Ascending aorta (tissue), 2 donors: ENCODE data around the gene TACC3. TPM values are rescaled to one million over a fixed set of nuclear protein-coding genes. Genes with fewer than 3 reads are reported as not detected.

Experiments used
- DNase-seq, 2 donors: peaks; one replicate each; pipeline ENCODE4 v3.0.0-alpha.2; 2019; ENCODE audit warnings: low spot score in 2 of 2
- H3K27ac ChIP-seq, 2 donors: fragments of 200-600 bp; sonication (generic); one replicate each; pipeline ENCODE4 v1.5.1; 2016 to 2017; ENCODE audit warnings: mild to moderate bottlenecking in 1 of 2
- H3K27me3 ChIP-seq: fragments of 200-600 bp; sonication (generic); one replicate; pipeline ENCODE4 v1.5.1; 2017
- H3K36me3 ChIP-seq, 2 donors: fragments of 200-600 bp; sonication (generic); one replicate each; pipeline ENCODE4 v1.5.1; 2016
- H3K4me1 ChIP-seq, 2 donors: fragments of 200-600 bp; sonication (generic); one replicate each; pipeline ENCODE4 v1.5.1; 2016 to 2017; ENCODE audit warnings: mild to moderate bottlenecking in 1 of 2
- H3K4me3 ChIP-seq, 2 donors: fragments of 200-600 bp; sonication (generic); one replicate each; pipeline ENCODE4 v1.5.1; 2016 to 2017; ENCODE audit warnings: mild to moderate bottlenecking in 1 of 2
- H3K9me3 ChIP-seq, 2 donors: fragments of 200-600 bp; sonication (generic); one replicate each; pipeline ENCODE4 v1.5.1; 2016
- CTCF ChIP-seq, 3 experiments: fragments of 200-600 bp in 2 of 3; fragments of 450-650 bp in 1 of 3; sonication (generic) in 2 of 3; IDR thresholded peaks; one replicate each; pipeline ENCODE4 v1.5.1; 2016 to 2019; ENCODE audit warnings: antibody characterized with exemption in 3 of 3, mild to moderate bottlenecking in 1 of 3, moderate library complexity in 1 of 3
- intact Hi-C: fragments of 100-400 bp; cut with DNase I; formaldehyde crosslinking; loops from one replicate; pipeline ENCODE4 v1.15.1; 2023
- total RNA-seq: library from RNA; depleted of rRNA; stranded (reverse); fragments of >200 nt; gene quantifications from one replicate; pipeline ENCODE4 v1.1.0, GENCODE V29; 2016

Gene TACC3
- 2.7 TPM for total RNA-seq

DNA sequence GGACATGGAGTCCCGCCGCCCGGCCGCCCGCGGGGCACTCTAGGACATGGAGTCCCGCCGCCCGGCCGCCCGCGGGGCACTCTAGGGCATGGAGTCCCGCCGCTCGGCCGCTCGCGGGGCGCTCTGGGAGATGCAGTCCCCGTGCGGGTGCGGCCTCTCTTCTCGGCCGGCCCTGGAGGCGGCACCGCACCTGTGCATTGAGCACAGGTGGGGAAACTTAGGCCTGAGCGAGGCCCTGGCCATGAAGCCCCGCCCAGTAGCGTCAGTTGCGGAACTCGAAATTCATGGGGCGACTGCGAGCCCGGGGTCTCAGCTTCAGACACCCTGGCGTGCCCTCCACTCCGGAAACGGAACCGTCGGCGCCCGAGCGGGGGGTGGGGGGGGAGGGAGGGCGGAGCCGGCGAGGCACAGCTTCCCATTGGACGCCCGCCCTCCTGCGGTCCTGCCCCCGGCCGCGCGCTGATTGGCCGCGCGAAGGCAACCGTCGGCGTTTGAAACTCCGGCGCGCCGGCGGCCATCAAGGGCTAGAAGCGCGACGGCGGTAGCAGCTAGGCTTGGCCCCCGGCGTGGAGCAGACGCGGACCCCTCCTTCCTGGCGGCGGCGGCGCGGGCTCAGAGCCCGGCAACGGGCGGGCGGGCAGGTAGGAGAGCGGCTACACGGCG is at the start of gene TACC3, which contains the start of gene TMEM129:
Gene TACC3 (plus strand): TSS at position 519 of the 663 bp plus-strand sequence. CDS start 1,901 bp downstream, outside the sequence.
Gene TMEM129 (minus strand): TSS at position 321 of the 663 bp plus-strand sequence. CDS start 486 bp downstream, outside the sequence.
- H3K9me3 ChIP-seq, result no peaks in the 10 kb centered on the region
- H3K27me3 ChIP-seq, result no peaks in the 10 kb centered on the region
- H3K4me3 ChIP-seq, result peak within 1 kb of the TSS; percentile 81 to 87
- peaks cover 10 to 24% of the 10 kb centered on the region in 2 donors for H3K36me3 ChIP-seq
- H3K4me1 ChIP-seq, result peaks cover 12 to 18% of the 10 kb centered on the region in 2 donors
- intact Hi-C loops, result loop anchor here (1.0 to 10.0 kb wide), 5 partner anchors 9 to 694 kb away; partner anchors contain the start of genes CFAP99, FAM53A, NSD2 and SLBP
- H3K27ac ChIP-seq, result peak within 1 kb of the TSS; percentile 87 to 90
- no peak for TF ChIP-seq CTCF (IDR thresholded peaks at IDR 0.05)
- DNase-seq, result peak; percentile 84 to 95

DNA sequence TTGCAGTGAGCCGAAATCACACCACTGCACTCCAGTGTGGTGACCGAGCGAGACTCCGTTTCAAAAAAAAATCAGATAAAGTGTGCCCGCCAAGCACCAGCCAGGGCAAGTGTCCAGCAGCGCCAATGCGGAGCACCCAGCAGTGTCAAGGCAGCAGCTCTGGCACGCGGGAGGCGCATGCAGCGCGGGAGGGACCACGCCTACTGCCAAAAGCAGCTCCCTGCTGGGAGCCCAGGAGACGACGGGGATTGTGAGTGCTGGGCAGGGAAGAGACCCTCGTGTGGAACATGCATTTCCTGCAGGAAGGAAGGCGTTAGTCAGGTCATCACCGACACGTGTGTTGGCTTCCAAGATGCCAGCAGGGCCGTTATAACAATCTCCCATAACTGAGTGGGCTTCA is 47.6 kb upstream of the TACC3 start:
- DNase-seq, result no peak
- no peak for TF ChIP-seq CTCF (IDR thresholded peaks at IDR 0.05)
- no peak overlapping the region for H3K4me3 ChIP-seq
- intact Hi-C loops, result no loop called here
- no peaks in the 10 kb centered on the region for H3K4me1 ChIP-seq
- H3K27me3 ChIP-seq, result no peaks in the 10 kb centered on the region
- H3K36me3 ChIP-seq, result no peaks in the 10 kb centered on the region
- H3K27ac ChIP-seq, result no peak overlapping the region
- H3K9me3 ChIP-seq, result no peaks in the 10 kb centered on the region

DNA sequence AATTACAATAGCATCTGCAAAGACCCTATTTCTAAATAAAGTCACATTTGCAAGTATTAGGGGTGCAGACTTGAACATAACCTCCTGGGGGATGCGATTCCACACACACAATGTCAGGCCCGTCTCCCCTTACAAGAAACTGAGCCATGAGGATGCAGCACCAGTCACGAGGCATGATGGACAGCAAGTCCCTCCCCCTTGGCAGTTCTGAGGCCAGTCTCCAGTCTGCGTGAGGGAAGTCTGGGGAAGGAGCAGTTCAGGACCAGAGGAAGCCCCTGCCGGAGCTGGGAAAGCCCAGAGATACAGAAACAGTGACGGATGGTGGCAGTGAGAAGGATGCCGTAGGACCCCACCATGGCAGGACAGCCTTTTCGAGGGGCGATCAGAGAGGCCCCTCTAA is 46.6 kb upstream of the TACC3 start:
- H3K4me3 ChIP-seq, result no peak overlapping the region
- H3K27ac ChIP-seq, result no peak overlapping the region
- no peaks in the 10 kb centered on the region for H3K4me1 ChIP-seq
- H3K36me3 ChIP-seq, result no peaks in the 10 kb centered on the region
- no peaks in the 10 kb centered on the region for H3K27me3 ChIP-seq
- DNase-seq, result no peak
- intact Hi-C loops, result no loop called here
- no peaks in the 10 kb centered on the region for H3K9me3 ChIP-seq
- TF ChIP-seq CTCF (IDR thresholded peaks at IDR 0.05), result no peak

DNA sequence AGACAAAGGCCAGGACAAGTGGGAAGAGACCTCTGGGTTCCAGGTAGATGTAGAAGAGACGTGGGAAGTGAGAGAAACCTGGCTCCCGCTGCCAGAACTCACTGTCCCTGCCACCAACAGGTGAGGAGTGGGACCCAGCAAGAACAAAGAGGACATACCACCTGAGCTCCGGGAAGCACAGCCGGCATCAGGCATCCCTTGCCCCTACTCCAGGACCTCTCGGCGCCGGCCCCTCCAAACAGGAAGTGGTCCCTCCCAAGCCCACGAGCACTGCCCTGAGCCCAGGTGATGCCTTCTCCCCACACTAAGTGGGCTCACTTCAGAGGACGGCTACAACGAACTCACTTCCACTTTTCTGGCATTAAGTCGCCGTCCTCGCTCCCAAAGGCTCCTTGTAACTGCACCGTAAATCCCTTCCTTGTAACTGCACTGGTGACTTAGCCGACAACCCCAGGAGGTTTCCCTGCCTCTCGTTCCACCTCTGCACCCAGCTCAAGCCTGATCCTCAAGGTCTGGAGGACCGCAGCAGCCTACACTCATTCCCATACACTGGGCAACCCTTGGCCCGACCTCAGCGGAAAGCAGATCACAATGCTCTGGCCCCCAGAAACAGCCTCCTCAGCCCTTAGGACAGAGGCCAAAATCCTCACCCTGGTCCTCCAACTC is 46.1 kb upstream of the TACC3 start:
- H3K9me3 ChIP-seq, result no peaks in the 10 kb centered on the region
- H3K36me3 ChIP-seq, result no peaks in the 10 kb centered on the region
- no peak for TF ChIP-seq CTCF (IDR thresholded peaks at IDR 0.05)
- no peak overlapping the region for H3K4me3 ChIP-seq
- H3K4me1 ChIP-seq, result no peaks in the 10 kb centered on the region
- H3K27ac ChIP-seq, result no peak overlapping the region
- intact Hi-C loops, result no loop called here
- no peaks in the 10 kb centered on the region for H3K27me3 ChIP-seq
- no peak for DNase-seq

GRCh38 chr4:1675802-1676137 is 45.6 kb upstream of the TACC3 start:
- Histone ChIP-seq H3K27ac (no peak overlapping the region), H3K36me3 (no peaks in the 10 kb centered on the region), H3K4me3 (no peak overlapping the region), H3K27me3 (no peaks in the 10 kb centered on the region), H3K4me1 (no peaks in the 10 kb centered on the region), H3K9me3 (no peaks in the 10 kb centered on the region)
- no peak for DNase-seq
- intact Hi-C loops, result no loop called here
- no peak for TF ChIP-seq CTCF (IDR thresholded peaks at IDR 0.05)
